GM19452 (cell line): ENCODE data around the gene TNFRSF25.

Experiments used
- ATAC-seq: cut with Tn5 transposase; IDR thresholded peaks from one replicate; pipeline ENCODE4 v1.9.1; 2021; ENCODE audit not compliant: unreplicated experiment

Gene TNFRSF25, protein sequence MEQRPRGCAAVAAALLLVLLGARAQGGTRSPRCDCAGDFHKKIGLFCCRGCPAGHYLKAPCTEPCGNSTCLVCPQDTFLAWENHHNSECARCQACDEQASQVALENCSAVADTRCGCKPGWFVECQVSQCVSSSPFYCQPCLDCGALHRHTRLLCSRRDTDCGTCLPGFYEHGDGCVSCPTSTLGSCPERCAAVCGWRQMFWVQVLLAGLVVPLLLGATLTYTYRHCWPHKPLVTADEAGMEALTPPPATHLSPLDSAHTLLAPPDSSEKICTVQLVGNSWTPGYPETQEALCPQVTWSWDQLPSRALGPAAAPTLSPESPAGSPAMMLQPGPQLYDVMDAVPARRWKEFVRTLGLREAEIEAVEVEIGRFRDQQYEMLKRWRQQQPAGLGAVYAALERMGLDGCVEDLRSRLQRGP

DNA sequence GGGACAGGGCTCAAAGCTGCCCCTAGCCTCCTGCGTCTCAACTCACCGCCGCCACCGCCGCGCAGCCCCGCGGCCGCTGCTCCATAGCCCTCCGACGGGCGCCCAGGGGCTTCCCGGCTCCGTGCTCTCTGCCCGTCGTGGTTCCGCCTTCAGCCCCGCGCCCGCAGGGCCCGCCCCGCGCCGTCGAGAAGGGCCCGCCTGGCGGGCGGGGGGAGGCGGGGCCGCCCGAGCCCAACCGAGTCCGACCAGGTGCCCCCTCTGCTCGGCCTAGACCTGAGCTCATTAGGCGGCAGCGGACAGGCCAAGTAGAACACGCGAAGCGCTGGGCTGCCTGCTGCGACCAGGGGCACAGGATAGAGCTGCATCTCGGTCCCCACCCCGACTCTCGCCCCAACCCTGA is at the start of gene TNFRSF25:
TSS of gene TNFRSF25 (minus strand) at position 151 of the 400 bp plus-strand sequence. CDS start at position 85, 66 bp downstream.
- no peak for ATAC-seq

DNA sequence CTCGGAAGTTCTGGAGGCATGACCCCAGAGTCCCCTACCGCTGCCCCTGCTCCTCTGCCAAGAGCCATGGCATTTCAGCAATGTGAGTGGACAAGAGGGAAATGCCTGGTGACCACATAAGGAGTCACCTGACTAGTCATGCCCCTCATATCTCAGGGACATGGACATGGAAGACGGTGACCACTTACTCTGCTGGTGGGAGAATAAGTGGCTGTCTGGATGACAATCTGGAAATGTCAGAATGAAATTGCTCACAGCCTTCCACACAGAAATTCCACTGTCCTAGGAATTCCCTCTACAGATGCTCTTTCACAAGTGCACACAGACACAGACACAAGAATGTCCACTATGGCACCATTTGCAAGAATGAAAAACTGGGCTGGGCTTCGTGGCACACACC is 49.8 kb upstream of the TNFRSF25 start:
- ATAC-seq = no peak

DNA sequence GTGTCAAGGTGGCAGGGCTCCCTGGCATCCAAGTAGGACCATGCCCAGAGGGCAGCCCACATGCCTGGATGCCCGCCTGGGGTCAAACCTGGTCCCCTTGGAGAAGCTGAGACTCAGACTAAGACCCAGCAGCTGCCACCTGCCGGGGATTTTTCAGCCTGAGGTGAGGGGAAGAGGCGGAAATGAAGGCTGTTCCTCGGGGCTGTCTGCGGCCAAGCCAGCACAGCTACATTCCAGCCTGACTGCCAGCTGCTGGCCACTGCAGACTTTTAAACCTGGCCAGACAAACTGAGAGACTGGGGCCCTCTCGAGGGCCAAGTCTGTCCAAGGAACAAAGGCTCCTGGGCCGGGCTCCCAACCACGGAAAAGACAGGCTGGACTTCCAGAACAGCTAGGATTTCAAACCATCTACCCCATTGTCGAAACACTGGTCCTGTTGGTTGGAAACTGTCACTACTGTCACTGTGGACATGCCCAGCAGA is 47.4 kb upstream of the TNFRSF25 start:
- ATAC-seq = no peak

DNA sequence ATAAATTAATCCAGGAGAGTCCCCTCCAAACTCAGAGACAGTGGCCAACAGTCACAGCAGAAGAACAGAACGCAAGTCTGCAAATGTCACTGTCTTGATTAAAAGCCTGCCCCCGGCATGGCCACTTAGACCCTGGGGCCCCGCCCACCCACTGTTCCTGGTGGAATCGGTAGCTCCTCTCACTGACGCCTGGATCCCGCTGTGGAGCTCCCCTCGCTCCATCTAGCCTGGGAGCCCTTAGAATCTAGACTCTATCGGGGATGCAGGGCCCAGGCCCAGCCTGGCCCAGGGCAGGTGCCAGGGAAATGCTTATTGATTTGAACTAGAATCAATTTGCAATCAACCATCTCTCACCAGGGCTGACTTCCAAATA is 46.9 kb upstream of the TNFRSF25 start:
- ATAC-seq = no peak

DNA sequence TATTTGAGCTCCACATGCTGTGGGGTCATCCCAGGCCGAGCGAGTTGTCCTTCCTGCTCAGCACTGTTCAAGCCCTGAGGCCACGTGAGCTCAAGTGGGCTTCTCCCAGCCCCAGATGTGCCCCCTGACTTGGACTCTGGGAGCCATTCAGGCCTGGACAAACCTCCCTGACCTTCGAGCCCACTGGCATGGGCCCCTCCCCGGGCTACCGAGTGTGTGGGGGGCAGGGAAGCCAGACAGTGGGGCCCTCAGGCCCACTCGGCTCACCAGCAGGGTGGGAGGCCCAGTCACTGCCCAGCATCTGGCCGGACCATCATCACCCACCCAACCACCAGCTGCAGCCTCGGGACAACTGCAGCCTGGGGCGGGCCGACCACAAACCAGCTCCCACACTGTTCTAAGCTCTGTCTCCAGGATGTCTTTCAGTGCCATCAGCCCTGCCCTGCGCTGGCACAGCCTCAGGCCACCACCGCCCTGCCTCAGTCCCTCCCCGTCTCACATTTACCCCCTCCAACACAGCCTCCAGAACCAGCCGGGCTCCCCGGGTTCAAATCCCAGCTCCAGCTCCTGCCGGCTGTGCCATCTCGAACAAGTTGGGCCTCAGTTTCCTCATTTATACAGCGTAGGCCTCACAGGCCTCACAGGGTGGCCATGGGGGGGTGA is 46.4 kb upstream of the TNFRSF25 start:
- ATAC-seq = no peak

DNA sequence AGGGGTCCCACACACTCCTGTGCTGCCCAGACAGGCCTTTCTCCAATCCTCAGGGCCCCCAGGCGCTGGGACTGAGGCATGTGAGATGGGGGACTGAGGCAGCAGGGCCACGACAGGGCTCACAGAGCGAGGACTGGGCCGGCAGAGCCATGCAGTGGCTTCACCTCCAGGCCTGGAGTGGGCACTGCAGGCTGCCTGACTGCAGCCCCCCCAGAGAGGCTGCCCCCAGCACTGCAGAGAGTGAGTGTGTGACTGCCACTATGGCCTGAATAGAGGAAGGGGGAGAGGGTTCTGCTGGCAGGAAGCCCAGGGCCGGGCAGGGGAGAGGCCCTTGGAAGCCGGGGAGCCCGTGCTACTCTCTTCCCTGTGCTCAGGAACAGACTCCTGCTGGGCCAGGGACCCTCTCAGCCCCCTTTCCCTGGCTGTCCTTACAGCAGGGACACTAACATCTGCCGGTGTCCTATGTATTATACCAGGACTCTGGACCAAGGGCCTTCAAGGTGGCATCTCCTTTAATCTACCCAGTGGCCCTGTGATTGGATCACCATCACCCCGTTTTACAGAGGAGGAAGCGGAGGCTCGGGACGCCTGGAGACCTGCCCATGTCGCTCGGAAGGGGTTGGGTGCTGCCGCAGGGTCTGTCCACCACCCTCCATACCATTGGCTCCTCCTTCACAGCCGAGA is 45.7 kb upstream of the TNFRSF25 start:
- ATAC-seq = no peak

DNA sequence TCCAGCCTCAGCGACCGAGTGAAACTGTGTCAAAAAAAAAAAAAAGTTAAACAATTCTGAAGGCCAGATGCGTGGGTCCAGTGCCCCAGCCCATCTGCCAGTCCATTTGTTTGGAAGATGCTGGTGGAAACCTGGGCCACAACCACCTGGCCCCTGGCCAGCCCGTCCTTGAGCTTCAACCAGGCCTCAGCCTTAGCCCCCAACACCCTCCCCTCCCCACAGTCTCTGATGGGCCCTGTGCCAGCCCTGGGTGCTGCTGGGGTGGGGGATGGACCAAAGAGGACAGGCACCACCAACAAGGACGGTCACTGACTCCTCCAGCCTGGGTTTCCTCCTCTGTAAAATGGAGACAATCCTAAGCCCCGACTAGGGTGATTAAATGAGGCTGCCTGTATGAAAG is 45.1 kb upstream of the TNFRSF25 start:
- ATAC-seq = no peak

DNA sequence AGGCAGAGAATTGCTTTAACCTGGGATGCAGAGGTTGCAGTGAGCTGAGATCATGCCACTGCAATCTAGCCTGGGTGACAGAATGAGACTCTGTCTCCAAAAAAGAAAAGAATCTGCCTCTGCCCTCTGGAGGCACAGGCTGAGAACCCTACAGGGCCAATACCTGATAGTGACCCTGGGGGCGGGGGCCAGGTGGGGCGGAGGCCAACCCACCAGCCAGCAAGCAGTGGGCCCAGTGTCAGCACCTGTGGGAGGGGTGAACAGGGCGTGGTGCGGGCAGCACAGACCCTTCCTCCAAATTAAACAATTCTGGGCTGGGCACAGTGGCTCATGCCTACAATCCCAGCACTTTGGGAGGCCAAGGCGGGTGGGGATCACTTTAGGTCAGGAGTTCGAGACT is 44.5 kb upstream of the TNFRSF25 start:
- no peak for ATAC-seq

DNA sequence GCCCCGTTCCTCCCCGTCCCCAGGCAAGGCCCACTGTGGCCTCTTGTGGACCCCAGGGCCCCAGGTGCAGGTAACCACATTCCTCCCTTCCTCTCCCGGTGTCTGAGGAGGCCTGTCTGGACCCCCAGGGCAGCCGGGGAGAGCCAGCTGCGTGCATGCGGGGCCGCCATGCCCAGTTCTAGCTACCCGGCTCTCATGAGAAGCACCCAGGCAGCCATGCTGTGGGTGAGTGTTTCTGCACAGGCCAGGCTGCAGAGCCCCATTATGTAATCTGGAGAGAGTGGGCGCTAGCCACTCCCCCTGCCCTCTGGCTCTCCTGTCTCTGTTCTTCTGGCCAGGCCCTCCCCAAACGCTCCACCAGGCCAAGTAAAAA is 43.9 kb upstream of the TNFRSF25 start:
- no peak for ATAC-seq

DNA sequence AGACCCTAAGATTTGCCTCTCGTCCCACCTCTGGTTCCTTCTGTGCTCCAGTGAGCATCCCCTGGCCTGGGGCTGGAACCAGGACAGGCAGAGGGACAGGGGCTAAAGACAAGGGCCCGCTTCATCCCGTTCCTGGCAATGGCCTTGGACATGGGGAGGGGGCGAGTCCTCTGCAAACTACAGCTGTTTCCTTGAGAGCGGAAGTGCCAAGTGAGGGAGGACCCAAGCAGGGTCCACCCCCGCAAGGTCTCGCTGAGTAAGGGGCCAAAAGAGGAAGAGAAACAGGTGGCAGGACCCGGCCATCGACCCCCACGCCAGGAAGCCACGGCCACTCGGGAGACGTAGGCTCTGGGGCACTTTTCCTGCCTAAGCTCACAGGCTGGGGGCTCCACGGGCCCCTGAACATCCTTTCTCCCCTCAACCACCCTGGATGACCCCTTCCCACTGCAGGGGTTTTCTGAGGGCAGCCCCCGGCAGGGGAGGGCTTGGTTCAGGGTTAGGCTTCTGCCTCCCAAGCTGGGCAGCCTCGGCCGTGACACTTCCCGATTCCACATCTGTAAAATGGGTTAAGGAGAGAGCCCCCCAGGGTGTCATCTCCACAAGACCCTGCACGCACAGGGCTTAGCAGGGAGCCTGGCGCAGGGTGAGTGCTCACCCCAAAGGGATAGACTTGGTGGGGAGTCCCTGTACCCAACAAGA is 43.4 kb upstream of the TNFRSF25 start:
- no peak for ATAC-seq

DNA sequence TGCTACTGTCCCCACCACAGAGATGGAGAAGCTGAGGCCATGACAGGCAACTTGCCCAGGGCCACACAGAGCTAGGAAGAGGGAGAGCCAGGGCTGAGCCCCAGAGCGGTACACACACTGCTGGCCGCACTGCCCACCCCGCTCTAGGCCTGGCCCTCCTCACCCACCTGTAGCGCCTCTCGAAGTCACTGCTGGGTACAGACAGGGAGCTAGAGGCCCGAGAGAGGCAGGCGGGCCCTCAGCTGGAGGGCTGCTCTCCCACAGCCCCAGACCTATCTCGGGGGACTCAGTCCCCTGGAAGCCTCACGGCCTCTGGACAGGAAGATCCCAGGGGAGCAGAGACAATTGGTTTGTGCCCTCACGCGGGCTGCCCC is 42.8 kb upstream of the TNFRSF25 start:
- no peak for ATAC-seq

DNA sequence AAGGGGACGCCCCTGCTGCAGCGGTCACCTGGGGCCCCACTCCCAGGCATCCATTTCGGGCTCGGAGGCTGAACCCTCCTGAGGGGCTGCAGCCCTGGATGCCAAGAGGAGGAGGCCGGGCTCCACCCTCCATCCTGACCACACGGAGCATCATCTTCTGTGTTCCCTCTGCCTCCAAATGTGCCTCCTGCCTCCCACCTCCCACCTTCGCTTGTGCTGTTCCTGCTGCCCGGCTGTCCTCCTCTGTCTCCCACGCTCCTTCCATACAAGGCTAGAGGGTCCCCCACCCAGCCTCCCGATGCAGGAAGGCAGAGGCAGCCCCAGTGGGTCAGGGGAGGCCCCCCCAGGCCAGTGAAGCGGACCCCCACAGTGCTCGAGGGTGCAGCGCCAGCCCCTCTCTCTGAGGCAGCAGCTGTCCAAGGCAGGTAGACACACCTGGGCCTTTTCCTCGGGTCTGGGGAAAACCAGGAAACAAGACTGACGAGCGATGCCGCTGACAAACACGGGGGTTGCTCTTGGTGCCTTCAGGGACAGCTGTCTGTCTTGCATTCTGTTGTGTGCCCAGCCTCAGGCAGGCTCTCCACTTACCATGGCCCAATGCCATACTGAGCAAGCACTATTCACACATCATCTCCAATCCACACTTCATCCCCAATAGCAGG is 42.3 kb upstream of the TNFRSF25 start:
- ATAC-seq = no peak

DNA sequence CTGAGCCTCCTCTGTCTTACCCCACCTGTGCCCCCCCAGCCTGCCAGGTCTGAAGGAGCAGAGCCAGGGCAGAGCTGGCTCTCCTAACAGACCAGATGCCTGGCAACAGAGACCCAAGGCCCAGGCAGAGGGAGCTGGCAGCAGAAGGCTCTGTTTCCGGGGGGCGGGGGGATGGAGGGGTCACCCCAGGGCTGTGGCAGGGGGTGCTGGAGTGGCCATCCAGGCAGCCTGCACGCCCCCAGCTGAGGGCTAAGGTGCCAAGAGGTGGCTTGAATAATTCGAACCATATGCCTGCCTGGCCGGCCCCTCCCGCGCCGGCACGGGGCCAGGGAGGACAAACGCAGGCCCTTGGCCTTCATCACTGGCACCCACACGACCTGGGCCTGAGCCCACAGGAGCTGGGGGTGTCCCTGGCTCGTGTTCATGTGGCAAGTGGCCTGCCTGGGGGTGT is 41.5 kb upstream of the TNFRSF25 start:
- no peak for ATAC-seq

DNA sequence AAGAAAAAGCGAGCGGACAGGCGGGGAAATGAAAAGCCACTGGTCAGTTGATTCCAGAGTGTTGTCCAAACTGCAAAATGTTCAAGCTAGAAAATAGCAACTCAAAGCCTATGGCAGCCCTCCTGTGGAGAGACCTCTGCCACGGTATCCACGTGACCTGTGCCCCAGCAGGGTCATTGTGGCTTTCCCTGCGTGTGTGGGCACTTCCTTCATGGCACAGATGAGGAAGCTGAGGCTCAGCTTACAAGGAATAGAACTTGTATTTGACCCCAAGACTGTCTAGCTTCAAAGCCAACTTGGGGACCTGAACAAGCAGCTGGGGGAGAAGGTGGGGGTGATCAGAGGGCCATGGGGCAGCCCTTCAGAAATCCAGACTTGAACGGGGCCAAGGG is 41.1 kb upstream of the TNFRSF25 start:
- ATAC-seq = no peak

DNA sequence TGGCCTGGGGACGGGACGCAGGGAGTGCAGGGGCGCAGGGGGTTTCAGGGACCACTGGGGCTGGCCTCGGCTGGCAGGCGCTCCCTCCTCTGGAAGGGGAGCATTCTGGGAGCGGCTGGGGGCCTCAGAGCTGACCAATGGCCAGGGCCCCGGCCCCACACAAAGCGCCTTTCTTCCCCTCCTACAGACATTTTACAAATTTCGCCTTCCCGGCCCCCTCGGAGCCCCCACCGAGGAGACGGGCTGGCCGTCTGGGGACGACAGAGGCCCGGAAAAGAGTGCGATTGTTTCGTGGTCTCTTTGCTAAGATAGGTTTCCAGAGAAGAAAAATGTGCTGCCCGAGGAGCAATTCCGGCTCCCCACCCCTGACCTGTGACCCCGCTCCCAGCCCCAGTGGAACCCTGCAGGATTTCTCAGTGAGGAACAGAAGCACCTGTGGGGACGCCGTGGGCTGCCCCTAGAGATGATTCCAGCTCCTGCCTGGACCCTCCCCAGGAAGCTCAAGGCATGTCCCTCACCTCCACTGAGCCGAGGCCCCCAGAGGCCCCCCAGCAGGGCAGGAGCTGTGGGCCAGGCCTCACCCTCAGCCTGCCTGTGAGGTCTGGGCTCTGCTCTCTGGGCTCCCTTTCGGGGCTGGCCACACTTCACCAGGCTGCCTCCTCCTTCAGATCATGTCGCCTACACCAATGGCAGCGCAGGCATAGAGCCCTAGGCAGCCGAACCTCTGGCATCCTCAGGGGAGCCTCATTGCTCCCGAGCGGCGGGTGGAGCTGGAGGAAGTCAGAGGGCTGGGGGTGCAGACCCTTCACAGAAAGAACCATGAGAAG is 40.5 kb upstream of the TNFRSF25 start:
- ATAC-seq = no peak

DNA sequence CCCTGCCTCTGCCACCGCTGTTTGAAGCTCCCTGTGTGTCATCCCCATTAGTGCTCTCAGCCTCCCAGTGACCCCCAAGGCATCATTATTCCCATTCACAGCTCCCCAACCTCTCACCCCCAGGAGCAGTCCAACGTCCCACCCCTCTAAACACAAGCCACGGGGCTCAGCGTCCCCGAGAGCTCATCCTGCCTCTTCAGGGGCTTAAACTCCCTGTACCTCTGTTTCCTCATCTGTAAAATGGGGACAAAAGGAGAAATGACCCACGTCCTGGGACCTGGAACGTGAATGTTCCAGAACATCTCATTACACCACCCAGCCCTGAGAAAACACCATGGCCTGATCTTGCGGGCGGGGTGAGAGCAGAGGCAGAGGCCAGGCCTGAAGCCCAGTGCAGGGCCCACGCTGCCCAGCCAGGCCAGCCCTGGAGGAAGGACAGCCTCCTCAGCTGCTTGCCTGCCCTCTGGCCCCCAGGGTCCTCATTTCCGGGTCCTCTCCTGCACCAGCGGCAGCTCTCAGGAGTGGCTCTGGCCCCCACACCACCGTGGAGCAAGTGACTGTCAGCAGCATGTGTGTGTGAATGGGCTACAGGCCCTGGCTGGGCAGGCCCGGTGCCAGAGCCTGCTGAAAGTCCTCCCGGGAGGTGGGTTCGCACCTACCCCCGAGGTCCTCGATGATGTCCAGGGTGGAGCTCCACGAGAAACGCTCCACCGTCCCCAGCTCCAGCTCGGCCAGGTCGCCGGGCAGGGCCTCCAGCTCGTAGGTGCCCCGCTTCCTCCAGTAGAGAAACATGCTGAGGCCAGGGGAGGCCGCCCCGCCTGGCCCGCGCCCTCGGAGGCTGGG is 39.6 kb upstream of the TNFRSF25 start:
- ATAC-seq = no peak

DNA sequence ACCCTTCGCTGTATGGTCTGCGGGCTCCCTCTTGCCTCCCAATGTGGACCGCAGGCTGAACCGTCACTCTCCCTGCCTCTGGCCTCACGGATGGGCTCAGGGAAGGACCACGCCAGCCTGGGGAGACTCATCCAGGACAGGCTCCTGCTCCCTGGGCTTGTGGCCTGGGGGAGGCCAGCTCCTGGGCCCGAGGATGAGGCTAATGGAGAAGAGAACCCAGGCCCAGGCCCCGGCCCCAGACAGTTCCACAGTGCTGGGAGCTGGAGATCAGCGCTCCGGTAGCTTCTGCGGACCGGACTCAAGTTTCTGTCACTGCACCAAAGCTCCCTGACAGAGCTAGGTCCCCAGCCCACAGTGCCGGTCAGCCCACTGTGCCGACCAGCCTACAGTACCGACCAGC is 38.9 kb upstream of the TNFRSF25 start:
- ATAC-seq = no peak

DNA sequence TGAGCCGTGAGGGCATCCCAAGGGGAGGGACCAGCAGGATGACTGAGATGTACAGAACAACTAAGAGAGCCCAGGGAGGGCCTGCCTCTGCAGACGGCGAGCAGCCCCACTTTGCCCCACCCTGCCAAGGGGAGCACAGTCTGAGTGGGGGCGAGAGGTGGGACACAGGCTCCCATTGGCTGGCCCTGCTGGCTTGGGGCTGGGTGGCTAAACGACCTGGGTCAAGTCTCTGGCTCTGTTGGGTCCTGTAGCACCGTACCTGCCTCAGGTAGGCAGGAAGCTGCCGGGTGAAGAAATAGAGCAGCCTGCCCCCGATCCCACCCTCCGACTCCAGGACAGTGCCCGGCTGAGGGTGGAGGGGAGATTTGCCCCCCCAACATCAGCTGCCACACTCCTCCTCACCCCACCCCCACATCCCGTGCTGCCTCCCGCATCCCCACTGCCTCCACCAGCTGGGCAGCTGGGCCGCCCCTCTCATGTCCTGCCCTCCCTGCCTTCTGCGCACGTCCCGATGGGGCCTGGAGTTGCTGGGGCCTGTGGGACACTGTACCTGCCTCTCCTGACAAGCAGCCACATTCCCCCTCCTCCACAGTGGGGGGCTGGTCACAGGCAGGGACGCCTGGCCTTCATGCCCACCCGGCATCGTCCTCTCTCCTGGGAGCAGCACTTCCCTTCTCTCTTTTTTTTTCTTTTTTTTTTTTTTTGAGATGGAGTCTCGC is 38.1 kb upstream of the TNFRSF25 start:
- ATAC-seq = no peak
